ENCODE measurements around the gene DNAJC7. TPM values are rescaled to one million over a fixed set of nuclear protein-coding genes. Genes with fewer than 3 reads are reported as not detected.
"Not testable (repeated sequence)": the region's sequence is repeated elsewhere in the genome, so short reads cannot be mapped to it uniquely, and the experiment has no call there.

DNAJC7 gene
- total and polyA plus RNA-seq, 2 experiments from 2014 or later = 66.6 to 83.8 TPM

GRCh38 chr17:42018339-42018738 is 1.1 kb upstream of the DNAJC7 start:
- peaks cover 13% of the 10 kb centered on the region for H3K36me3 ChIP-seq
- no peak for TF ChIP-seq CTCF (IDR thresholded peaks at IDR 0.05; ENCODE audit: low read depth, low read length)
- H3K27ac ChIP-seq = peak overlapping the region; percentile 94
- H3K4me3 ChIP-seq = peak overlapping the region; percentile 64
- no peak for DNase-seq (ENCODE audit: low read depth in 1 of 2, low spot score in 1 of 2)
- no peaks in the 10 kb centered on the region for H3K9me3 ChIP-seq (ENCODE audit: low read depth)
- no peaks in the 10 kb centered on the region for H3K27me3 ChIP-seq
- peaks cover 13% of the 10 kb centered on the region for H3K4me1 ChIP-seq (ENCODE audit: low read depth)

GRCh38 chr17:42017866-42018200 is 594 bp upstream of the DNAJC7 start:
- peak overlapping the region; percentile 64 for H3K4me3 ChIP-seq
- peak overlapping the region; percentile 94 for H3K27ac ChIP-seq
- peaks cover 9% of the 10 kb centered on the region for H3K36me3 ChIP-seq
- DNase-seq (ENCODE audit: low read depth in 1 of 2, low spot score in 1 of 2) = no peak
- no peak for TF ChIP-seq CTCF (IDR thresholded peaks at IDR 0.05; ENCODE audit: low read depth, low read length)
- peaks cover 13% of the 10 kb centered on the region for H3K4me1 ChIP-seq (ENCODE audit: low read depth)
- no peaks in the 10 kb centered on the region for H3K9me3 ChIP-seq (ENCODE audit: low read depth)
- H3K27me3 ChIP-seq = no peaks in the 10 kb centered on the region

- H3K27ac ChIP-seq = peak overlapping the region; percentile 94
- no peaks in the 10 kb centered on the region for H3K27me3 ChIP-seq
- TF ChIP-seq CTCF (IDR thresholded peaks at IDR 0.05; ENCODE audit: low read depth, low read length) = no peak
- DNase-seq (ENCODE audit: low read depth in 1 of 2, low spot score in 1 of 2) = peak in 1 of 2 donors; percentile 33
- H3K4me3 ChIP-seq = peak overlapping the region; percentile 64
- H3K9me3 ChIP-seq (ENCODE audit: low read depth) = no peaks in the 10 kb centered on the region
- peaks cover 13% of the 10 kb centered on the region for H3K4me1 ChIP-seq (ENCODE audit: low read depth)
- H3K36me3 ChIP-seq = no peaks in the 10 kb centered on the region
These were observed 818 bp downstream of the DNAJC7 start for GRCh38 chr17:42016411-42016831.

GRCh38 chr17:42013740-42014139 is 3.5 kb downstream of the DNAJC7 start:
- not testable (repeated sequence) for H3K36me3 ChIP-seq; DNase-seq (ENCODE audit: low read depth in 1 of 2, low spot score in 1 of 2); H3K4me3 ChIP-seq; H3K9me3 ChIP-seq (ENCODE audit: low read depth); H3K27me3 ChIP-seq
- H3K27ac ChIP-seq = peak overlapping the region; percentile 76
- peaks cover 13% of the 10 kb centered on the region for H3K4me1 ChIP-seq (ENCODE audit: low read depth)

GRCh38 chr17:42012363-42012762 is 4.9 kb downstream of the DNAJC7 start:
- peak overlapping the region; percentile 76 for H3K27ac ChIP-seq
- DNase-seq (ENCODE audit: low read depth in 1 of 2, low spot score in 1 of 2); H3K4me1 ChIP-seq (ENCODE audit: low read depth); H3K36me3 ChIP-seq; H3K9me3 ChIP-seq (ENCODE audit: low read depth); H3K4me3 ChIP-seq; H3K27me3 ChIP-seq: not testable (repeated sequence)

- DNase-seq (ENCODE audit: low read depth in 1 of 2, low spot score in 1 of 2) = peak in 1 of 2 donors; percentile 57
- Histone ChIP-seq H3K4me3 (no peak overlapping the region), H3K4me1 (ENCODE audit: low read depth) (peaks cover 4% of the 10 kb centered on the region), H3K36me3 (no peaks in the 10 kb centered on the region), H3K27me3 (no peaks in the 10 kb centered on the region), H3K9me3 (ENCODE audit: low read depth) (no peaks in the 10 kb centered on the region), H3K27ac (peak overlapping the region; percentile 76)
- no peak for TF ChIP-seq CTCF (IDR thresholded peaks at IDR 0.05; ENCODE audit: low read depth, low read length)
These were observed 6.2 kb downstream of the DNAJC7 start for GRCh38 chr17:42010898-42011516.

GRCh38 chr17:42010266-42010680 is 7.0 kb downstream of the DNAJC7 start:
- not testable (repeated sequence) for H3K27ac ChIP-seq
- peak in 1 of 2 donors; percentile 79 for DNase-seq (ENCODE audit: low read depth in 1 of 2, low spot score in 1 of 2)

More at GRCh38 chr17:42010266-42010680, 7.0 kb downstream of the DNAJC7 start:
- not testable (repeated sequence) for H3K27me3 ChIP-seq; H3K4me1 ChIP-seq (ENCODE audit: low read depth); H3K4me3 ChIP-seq; H3K9me3 ChIP-seq (ENCODE audit: low read depth); H3K36me3 ChIP-seq
